ENCODE data around the gene DHTKD1. TPM values are rescaled to one million over a fixed set of nuclear protein-coding genes. Genes with fewer than 3 reads are reported as not detected.

The DHTKD1 gene
- polyA plus RNA-seq, 1 of the 3 experiments (the other 2 are of a cell fraction) = 17.7 TPM

DNA sequence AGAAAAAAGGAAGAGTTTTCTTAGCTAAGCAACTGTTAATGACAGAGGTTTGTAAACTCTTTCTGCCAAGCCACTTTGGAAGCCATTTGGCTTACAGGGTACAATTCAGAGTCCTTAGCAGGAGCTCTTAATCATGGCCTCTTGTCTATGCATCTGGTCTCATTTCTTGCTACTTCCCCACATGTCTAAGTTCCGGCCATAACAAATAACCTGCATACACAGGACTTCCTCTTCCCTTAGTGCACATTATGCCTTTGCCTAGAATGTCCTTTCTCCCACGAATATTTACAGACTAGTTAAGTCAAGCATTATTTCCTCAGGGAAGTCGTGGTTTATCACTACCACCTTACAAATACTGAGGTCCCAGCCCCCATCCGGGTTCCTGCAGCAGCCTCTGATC, 17.5 kb upstream of the DHTKD1 start:
- H3K4me3 ChIP-seq (ENCODE audit: low read depth in 2 of 2, low read length in 1 of 2) = no peak overlapping the region
- peaks cover 3% of the 10 kb centered on the region for H3F3A ChIP-seq (replicated peaks; ENCODE audit: insufficient read depth)
- no peak overlapping the region for H3K4me2 ChIP-seq
- WGBS (ENCODE audit: low lambda C conversion rate) = 74% methylated on average over 4 of the region's 4 CpGs
- no peak overlapping the region for H3K27ac ChIP-seq (ENCODE audit: low read depth in 2 of 2, low read length in 1 of 2)
- H3K4me1 ChIP-seq (ENCODE audit: control insufficient read depth in 1 of 2, insufficient read depth in 2 of 2, low read depth in 1 of 2, low read length in 1 of 2) = peaks cover 0 to 5% of the 10 kb centered on the region in 2 experiments; a peak in 1 of 4 replicates
- H3K9me2 ChIP-seq = no peaks in the 10 kb centered on the region
- no peaks in the 10 kb centered on the region for H3K9me3 ChIP-seq
- POLR2A ChIA-PET = no interaction called here
- H3K9ac ChIP-seq = no peak overlapping the region
- no peaks in the 10 kb centered on the region for H3K79me2 ChIP-seq (ENCODE audit: insufficient read depth)
- no peaks in the 10 kb centered on the region for H3K27me3 ChIP-seq (ENCODE audit: insufficient read depth)
- no peaks in the 10 kb centered on the region for H3K36me3 ChIP-seq (replicated peaks in 1 of 2; ENCODE audit: control insufficient read depth in 1 of 2, insufficient read depth in 2 of 2, low read length in 1 of 2)
- DNase-seq = no peak
- CTCF ChIA-PET = interaction anchor here (1.4 kb wide), 1 partner anchor 79 kb away, joined by 4 read pairs; no protein-coding TSS in a partner anchor
- TF ChIP-seq NRF1 (IDR thresholded peaks at IDR 0.05; ENCODE audit: low read depth, low read length) (no peak), MXI1 (IDR thresholded peaks at IDR 0.05; ENCODE audit: low read depth, low read length) (no peak), TCF12 (IDR thresholded peaks at IDR 0.05) (no peak), RFX5 (IDR thresholded peaks at IDR 0.05; ENCODE audit: low read length) (no peak), POLR2AphosphoS5 (IDR thresholded peaks at IDR 0.05; ENCODE audit: low read depth, low read length) (no peak), MAX (IDR thresholded peaks at IDR 0.05; ENCODE audit: low read depth) (no peak), FOSL2 (IDR thresholded peaks at IDR 0.05; ENCODE audit: borderline replicate concordance, low read depth) (no peak), FOXM1 (IDR thresholded peaks at IDR 0.05; ENCODE audit: low read depth) (no peak), RXRA (IDR thresholded peaks at IDR 0.05; ENCODE audit: borderline replicate concordance, low read depth) (no peak), GATA2 (CRISPR knock-in tag; IDR thresholded peaks at IDR 0.05) (no peak), MEF2A (IDR thresholded peaks at IDR 0.05; ENCODE audit: borderline replicate concordance, low read depth) (no peak), ELF1 (IDR thresholded peaks at IDR 0.05) (no peak), JUND (IDR thresholded peaks at IDR 0.05) (no peak), PBX3 (IDR thresholded peaks at IDR 0.05) (no peak), TEAD4 (IDR thresholded peaks at IDR 0.05; ENCODE audit: borderline replicate concordance, insufficient read depth) (no peak), TAF1 (IDR thresholded peaks at IDR 0.05; ENCODE audit: borderline replicate concordance, low read depth, low read length) (no peak), RCOR1 (IDR thresholded peaks at IDR 0.05; ENCODE audit: low read length) (no peak)
- TF ChIP-seq, protein P1, sequence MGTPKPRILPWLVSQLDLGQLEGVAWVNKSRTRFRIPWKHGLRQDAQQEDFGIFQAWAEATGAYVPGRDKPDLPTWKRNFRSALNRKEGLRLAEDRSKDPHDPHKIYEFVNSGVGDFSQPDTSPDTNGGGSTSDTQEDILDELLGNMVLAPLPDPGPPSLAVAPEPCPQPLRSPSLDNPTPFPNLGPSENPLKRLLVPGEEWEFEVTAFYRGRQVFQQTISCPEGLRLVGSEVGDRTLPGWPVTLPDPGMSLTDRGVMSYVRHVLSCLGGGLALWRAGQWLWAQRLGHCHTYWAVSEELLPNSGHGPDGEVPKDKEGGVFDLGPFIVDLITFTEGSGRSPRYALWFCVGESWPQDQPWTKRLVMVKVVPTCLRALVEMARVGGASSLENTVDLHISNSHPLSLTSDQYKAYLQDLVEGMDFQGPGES (IDR thresholded peaks at IDR 0.05; ENCODE audit: low read depth, low read length) = no peak
- TF ChIP-seq, protein P2, sequence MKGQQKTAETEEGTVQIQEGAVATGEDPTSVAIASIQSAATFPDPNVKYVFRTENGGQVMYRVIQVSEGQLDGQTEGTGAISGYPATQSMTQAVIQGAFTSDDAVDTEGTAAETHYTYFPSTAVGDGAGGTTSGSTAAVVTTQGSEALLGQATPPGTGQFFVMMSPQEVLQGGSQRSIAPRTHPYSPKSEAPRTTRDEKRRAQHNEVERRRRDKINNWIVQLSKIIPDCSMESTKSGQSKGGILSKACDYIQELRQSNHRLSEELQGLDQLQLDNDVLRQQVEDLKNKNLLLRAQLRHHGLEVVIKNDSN (IDR thresholded peaks at IDR 0.05; ENCODE audit: borderline replicate concordance, low read depth) = no peak
- H4K20me1 ChIP-seq (ENCODE audit: insufficient read depth) = no peaks in the 10 kb centered on the region
- H2AFZ ChIP-seq (ENCODE audit: low read depth) = no peak overlapping the region
